ENCODE results near the gene PPRC1.

The PPRC1 gene

GRCh38 chr10:102119417-102120141 is 13.3 kb upstream of the PPRC1 start:
- TF ChIP-seq CTCF (IDR thresholded peaks at IDR 0.05; ENCODE audit: extremely low read depth, missing control alignments): no peak
- DNase-seq (ENCODE audit: low spot score): peak; percentile 89

DNA sequence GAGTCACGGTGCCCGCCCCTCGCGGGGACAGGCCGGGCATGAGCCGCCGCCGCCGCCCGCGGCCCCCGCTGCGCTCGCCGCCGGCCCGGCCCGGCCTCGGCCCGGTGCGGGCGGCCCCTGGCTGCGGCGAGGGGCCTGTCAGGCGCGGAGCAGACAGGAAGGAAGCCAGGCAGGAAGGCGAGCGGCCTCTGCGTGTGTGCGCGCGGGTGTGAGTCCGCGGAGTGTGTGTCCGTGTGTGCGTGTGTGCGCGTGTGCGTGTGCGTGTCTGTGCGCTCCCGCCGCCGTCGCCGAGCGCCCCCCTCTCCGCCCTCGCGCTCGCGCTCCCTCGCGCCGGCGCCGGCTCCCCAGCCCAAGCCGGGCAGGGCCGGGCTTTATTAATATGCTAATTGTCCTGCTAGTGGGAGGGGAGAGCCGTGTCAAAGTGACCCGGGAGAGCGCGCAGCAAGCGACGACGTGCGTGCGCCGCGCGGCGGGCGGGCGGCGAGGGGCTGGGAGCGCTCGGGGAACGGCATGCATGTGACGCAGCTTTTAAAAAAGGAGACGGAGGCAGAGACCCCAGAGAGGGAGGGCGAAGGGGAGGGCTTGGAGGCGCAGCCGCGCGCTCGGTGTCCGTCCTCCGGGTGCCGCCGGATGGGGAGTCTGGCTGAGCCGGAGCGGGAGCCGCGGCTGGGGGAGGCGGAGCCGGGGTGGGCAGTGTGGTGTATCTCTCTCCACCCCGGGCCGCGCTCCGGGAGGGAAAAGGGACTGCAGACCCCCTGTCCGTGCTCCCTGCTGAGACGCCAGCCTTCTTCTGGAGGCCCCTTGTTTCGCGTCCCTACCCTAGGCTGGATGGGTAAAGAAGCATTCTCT is 12.5 kb upstream of the PPRC1 start, which contains the start of gene LDB1:
LDB1 (minus strand) TSS at position 227 of the 849 bp plus-strand sequence. CDS start 258 bp downstream, outside the sequence.
- no peak for TF ChIP-seq CTCF (IDR thresholded peaks at IDR 0.05; ENCODE audit: extremely low read depth, missing control alignments)
- DNase-seq (ENCODE audit: low spot score): peak; percentile 93

GRCh38 chr10:102120991-102121738 is 11.7 kb upstream of the PPRC1 start:
- no peak for TF ChIP-seq CTCF (IDR thresholded peaks at IDR 0.05; ENCODE audit: extremely low read depth, missing control alignments)

GRCh38 chr10:102121739-102122372 is 11.0 kb upstream of the PPRC1 start:
- no peak for DNase-seq (ENCODE audit: low spot score)
- no peak for TF ChIP-seq CTCF (IDR thresholded peaks at IDR 0.05; ENCODE audit: extremely low read depth, missing control alignments)

More at GRCh38 chr10:102120991-102121738, 11.7 kb upstream of the PPRC1 start:
- DNase-seq (ENCODE audit: low spot score): no peak

GRCh38 chr10:102122450-102122849 is 10.4 kb upstream of the PPRC1 start:
- TF ChIP-seq CTCF (IDR thresholded peaks at IDR 0.05; ENCODE audit: extremely low read depth, missing control alignments): no peak
- DNase-seq (ENCODE audit: low spot score): no peak

DNA sequence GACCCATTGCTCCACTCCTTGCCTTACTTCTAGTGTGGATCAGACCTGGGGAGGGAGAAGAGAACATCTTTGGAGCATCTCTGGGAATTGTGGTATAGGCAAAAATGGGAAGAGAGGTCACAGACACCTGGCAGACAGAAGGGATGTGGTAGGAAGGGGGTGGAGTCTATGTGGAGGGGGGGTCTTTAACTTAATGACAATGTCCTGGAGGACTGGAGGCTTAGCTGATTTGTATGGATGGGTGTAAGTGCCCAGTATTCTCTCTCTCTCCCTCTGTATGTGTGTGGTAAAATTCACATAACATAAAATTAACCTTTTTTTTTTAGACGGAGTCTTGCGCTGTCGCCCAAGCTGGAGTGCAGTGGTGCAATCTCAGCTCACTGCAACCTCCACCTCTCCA is 9.6 kb upstream of the PPRC1 start:
- no peak for TF ChIP-seq CTCF (IDR thresholded peaks at IDR 0.05; ENCODE audit: extremely low read depth, missing control alignments)
- no peak for DNase-seq (ENCODE audit: low spot score)
